K562 (cell line): ENCODE data around the gene HEPHL1. TPM values are rescaled to one million over a fixed set of nuclear protein-coding genes. Genes with fewer than 3 reads are reported as not detected.

Experiments used
- E2F3 ChIP-seq: fragments of 250-450 bp; sonication (Bioruptor Pico); IDR thresholded peaks from 2 replicates; pipeline ENCODE4 v1.4.0; 2020; ENCODE audit warnings: mild to moderate bottlenecking
- ETV1 ChIP-seq: fragments of 450-650 bp; conservative IDR thresholded peaks from 2 replicates; pipeline ENCODE4 v1.6.1; 2016; ENCODE audit warnings: missing genetic modification characterization, control low read depth, low read depth, missing compliant biosample characterization
- KLF13 ChIP-seq: fragments of 450-650 bp; IDR thresholded peaks from 2 replicates; pipeline ENCODE4 v1.6.1; 2016; ENCODE audit warnings: missing genetic modification characterization, low read depth, mild to moderate bottlenecking, missing compliant biosample characterization, moderate library complexity, borderline replicate concordance
- MECOM ChIP-seq: fragments of 250-450 bp; sonication (Bioruptor Pico); IDR thresholded peaks from 2 replicates; pipeline ENCODE4 v1.8.0; 2022; ENCODE audit warnings: inconsistent platforms
- MITF ChIP-seq: IDR thresholded peaks from 2 replicates; pipeline ENCODE4 v1.6.1; 2014; ENCODE audit warnings: antibody characterized with exemption
- PHB ChIP-seq: fragments of 250-450 bp; sonication (Bioruptor Pico); IDR thresholded peaks from 2 replicates; pipeline ENCODE4 v1.5.0; 2021
- PTBP1 ChIP-seq: fragments of 200-400 bp; formaldehyde crosslinking; IDR thresholded peaks from 2 replicates; pipeline ENCODE4 v1.6.1; 2017; ENCODE audit warnings: low read depth, low read length
- PTRF ChIP-seq: fragments of 450-650 bp; IDR thresholded peaks from 2 replicates; pipeline ENCODE4 v1.6.1; 2016; ENCODE audit warnings: mild to moderate bottlenecking, missing genetic modification characterization, missing compliant biosample characterization
- TOE1 ChIP-seq, 2 experiments: fragments of 450-650 bp in 1 of 2; sonication (generic) in 1 of 2; formaldehyde crosslinking in 1 of 2; IDR thresholded peaks; 2 replicates each; pipeline versions ENCODE4 v1.7.1 to v1.8.0; 2016 to 2022; ENCODE audit warnings: borderline replicate concordance in 2 of 2, mild to moderate bottlenecking in 2 of 2, antibody characterized with exemption in 1 of 2, inconsistent platforms in 1 of 2, low read depth in 1 of 2, missing genetic modification reagents in 1 of 2, moderate library complexity in 1 of 2
- polyA plus RNA-seq, 8 experiments: library from polyadenylated mRNA; depleted of rRNA in 4 of 8; stranded (reverse) in 5 of 8; unstranded in 3 of 8; fragments of >200 nt; fragmentation: Nextera tagmentation in 2 of 8; fragmentation: Illumina TruSeq in 1 of 8; extraction: Ambion mirVana in 2 of 8; extraction: Trizol in 1 of 8; gene quantifications; 2 replicates each; pipeline versions ENCODE4 v1.2.1 to v1.2.3, GENCODE V29; 2011 to 2014; ENCODE audit warnings: inconsistent platforms in 1 of 8, missing spikeins in 1 of 8
- total RNA-seq, 7 experiments: library from RNA; depleted of rRNA in 6 of 7; stranded (reverse); fragments of >200 nt in 6 of 7; fragmentation: Illumina TruSeq in 2 of 7; extraction: Trizol in 2 of 7; gene quantifications; 2 replicates each; pipeline versions ENCODE4 v1.2.1 to v1.2.3, GENCODE V29; 2011 to 2021; ENCODE audit warnings: low replicate concordance in 1 of 7
- TF ChIP-seq, protein P1 (sequence below): fragments of 250-450 bp; sonication (Bioruptor Pico); IDR thresholded peaks from 2 replicates; pipeline ENCODE4 v1.5.0; 2021
- TF ChIP-seq, protein P2 (sequence below): sonication (generic); formaldehyde crosslinking; IDR thresholded peaks from 2 replicates; pipeline ENCODE4 v1.8.0; 2022; ENCODE audit warnings: mild to moderate bottlenecking, missing genetic modification reagents
- TF ChIP-seq, protein P3 (sequence below): fragments of 150-350 bp; IDR thresholded peaks from 2 replicates; pipeline ENCODE4 v1.6.1; 2014; ENCODE audit warnings: low read depth, mild to moderate bottlenecking, low read length, borderline replicate concordance
- TF ChIP-seq, protein P4 (sequence below): fragments of 450-650 bp; conservative IDR thresholded peaks from 2 replicates; pipeline ENCODE4 v1.6.1; 2016; ENCODE audit warnings: missing genetic modification characterization, low read depth, mild to moderate bottlenecking, control low read depth, missing compliant biosample characterization
- TF ChIP-seq, protein P5 (sequence below), 2 experiments: fragments of 200-800 bp in 1 of 2; sonication (Bioruptor generic) in 1 of 2; sonication (generic) in 1 of 2; formaldehyde crosslinking in 1 of 2; IDR thresholded peaks in 1 of 2; conservative IDR thresholded peaks in 1 of 2; 2 replicates each; pipeline versions ENCODE4 v1.5.0 to v1.6.1; 2016 to 2020; ENCODE audit warnings: missing compliant biosample characterization in 1 of 2, missing genetic modification characterization in 1 of 2, missing genetic modification reagents in 1 of 2

Gene HEPHL1
- total and polyA plus RNA-seq, 9 of the 15 experiments (the other 6 are each of a cell fraction or from before 2014, with no cell fraction given) = 0.01 TPM; not detected in 8

DNA sequence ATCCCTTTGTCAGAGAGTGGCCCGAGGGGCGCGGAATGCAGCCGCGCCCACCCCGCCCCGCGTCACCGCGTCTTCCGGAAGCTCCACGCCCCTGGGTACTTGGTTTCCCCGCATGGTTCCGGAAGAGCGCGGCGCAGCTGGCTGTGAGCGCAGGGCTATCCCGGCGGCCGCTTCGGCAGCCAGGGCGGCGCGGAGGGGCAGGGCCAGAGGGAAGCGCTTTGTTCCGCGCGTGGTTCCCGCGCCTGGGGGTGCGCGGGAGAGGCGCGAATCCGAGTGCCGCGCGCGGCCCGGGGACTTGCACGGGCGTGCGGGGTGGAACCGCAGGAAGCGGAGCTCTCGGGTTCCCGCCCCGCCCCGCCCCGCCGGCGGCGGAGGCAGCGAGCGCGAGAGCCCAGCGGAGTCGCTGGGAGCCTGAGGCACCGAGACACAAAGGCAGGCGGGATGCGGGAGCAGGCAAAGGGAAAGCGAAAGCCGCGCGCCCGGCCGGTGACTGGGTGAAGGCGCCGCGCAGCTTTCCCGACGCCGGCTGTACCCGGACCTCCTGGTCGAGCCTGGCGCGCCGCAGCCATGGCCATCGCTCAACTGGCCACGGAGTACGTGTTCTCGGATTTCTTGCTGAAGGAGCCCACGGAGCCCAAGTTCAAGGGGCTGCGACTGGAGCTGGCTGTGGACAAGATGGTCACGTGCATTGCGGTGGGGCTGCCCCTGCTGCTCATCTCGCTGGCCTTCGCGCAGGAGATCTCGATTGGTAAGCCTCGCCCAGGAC, 107.8 kb downstream of the HEPHL1 start, which contains the start of gene PANX1 (continued):
- TF ChIP-seq, protein P1, sequence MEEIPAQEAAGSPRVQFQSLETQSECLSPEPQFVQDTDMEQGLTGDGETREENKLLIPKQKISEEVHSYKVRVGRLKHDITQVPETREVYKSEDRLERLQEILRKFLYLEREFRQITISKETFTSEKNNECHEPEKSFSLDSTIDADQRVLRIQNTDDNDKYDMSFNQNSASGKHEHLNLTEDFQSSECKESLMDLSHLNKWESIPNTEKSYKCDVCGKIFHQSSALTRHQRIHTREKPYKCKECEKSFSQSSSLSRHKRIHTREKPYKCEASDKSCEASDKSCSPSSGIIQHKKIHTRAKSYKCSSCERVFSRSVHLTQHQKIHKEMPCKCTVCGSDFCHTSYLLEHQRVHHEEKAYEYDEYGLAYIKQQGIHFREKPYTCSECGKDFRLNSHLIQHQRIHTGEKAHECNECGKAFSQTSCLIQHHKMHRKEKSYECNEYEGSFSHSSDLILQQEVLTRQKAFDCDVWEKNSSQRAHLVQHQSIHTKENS (CRISPR knock-in tag) = no peak
- TF ChIP-seq MITF (no peak), ETV1 (peak; percentile 70), PHB (CRISPR knock-in tag) (no peak), PTBP1 (peak; percentile 23; the same call in 1 of the 2 replicates), TOE1 (IDR thresholded peaks at IDR 0.05; ENCODE audit: borderline replicate concordance) (peak; percentile 84), TOE1 (CRISPR knock-in tag; IDR thresholded peaks at IDR 0.05; ENCODE audit: borderline replicate concordance, low read depth) (no peak), E2F3 (peak; percentile 78; the same call in 1 of the 2 replicates), PTRF (tag) (no peak), KLF13 (tag) (peak; percentile 87; the same call in 1 of the 2 replicates), MECOM (no peak)
- TF ChIP-seq, protein P2, sequence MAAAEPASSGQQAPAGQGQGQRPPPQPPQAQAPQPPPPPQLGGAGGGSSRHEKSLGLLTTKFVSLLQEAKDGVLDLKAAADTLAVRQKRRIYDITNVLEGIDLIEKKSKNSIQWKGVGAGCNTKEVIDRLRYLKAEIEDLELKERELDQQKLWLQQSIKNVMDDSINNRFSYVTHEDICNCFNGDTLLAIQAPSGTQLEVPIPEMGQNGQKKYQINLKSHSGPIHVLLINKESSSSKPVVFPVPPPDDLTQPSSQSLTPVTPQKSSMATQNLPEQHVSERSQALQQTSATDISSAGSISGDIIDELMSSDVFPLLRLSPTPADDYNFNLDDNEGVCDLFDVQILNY = no peak
- TF ChIP-seq, protein P3, sequence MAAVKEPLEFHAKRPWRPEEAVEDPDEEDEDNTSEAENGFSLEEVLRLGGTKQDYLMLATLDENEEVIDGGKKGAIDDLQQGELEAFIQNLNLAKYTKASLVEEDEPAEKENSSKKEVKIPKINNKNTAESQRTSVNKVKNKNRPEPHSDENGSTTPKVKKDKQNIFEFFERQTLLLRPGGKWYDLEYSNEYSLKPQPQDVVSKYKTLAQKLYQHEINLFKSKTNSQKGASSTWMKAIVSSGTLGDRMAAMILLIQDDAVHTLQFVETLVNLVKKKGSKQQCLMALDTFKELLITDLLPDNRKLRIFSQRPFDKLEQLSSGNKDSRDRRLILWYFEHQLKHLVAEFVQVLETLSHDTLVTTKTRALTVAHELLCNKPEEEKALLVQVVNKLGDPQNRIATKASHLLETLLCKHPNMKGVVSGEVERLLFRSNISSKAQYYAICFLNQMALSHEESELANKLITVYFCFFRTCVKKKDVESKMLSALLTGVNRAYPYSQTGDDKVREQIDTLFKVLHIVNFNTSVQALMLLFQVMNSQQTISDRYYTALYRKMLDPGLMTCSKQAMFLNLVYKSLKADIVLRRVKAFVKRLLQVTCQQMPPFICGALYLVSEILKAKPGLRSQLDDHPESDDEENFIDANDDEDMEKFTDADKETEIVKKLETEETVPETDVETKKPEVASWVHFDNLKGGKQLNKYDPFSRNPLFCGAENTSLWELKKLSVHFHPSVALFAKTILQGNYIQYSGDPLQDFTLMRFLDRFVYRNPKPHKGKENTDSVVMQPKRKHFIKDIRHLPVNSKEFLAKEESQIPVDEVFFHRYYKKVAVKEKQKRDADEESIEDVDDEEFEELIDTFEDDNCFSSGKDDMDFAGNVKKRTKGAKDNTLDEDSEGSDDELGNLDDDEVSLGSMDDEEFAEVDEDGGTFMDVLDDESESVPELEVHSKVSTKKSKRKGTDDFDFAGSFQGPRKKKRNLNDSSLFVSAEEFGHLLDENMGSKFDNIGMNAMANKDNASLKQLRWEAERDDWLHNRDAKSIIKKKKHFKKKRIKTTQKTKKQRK = no peak
- TF ChIP-seq, protein P4, sequence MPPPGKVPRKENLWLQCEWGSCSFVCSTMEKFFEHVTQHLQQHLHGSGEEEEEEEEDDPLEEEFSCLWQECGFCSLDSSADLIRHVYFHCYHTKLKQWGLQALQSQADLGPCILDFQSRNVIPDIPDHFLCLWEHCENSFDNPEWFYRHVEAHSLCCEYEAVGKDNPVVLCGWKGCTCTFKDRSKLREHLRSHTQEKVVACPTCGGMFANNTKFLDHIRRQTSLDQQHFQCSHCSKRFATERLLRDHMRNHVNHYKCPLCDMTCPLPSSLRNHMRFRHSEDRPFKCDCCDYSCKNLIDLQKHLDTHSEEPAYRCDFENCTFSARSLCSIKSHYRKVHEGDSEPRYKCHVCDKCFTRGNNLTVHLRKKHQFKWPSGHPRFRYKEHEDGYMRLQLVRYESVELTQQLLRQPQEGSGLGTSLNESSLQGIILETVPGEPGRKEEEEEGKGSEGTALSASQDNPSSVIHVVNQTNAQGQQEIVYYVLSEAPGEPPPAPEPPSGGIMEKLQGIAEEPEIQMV (tag) = no peak
- TF ChIP-seq, protein P5, sequence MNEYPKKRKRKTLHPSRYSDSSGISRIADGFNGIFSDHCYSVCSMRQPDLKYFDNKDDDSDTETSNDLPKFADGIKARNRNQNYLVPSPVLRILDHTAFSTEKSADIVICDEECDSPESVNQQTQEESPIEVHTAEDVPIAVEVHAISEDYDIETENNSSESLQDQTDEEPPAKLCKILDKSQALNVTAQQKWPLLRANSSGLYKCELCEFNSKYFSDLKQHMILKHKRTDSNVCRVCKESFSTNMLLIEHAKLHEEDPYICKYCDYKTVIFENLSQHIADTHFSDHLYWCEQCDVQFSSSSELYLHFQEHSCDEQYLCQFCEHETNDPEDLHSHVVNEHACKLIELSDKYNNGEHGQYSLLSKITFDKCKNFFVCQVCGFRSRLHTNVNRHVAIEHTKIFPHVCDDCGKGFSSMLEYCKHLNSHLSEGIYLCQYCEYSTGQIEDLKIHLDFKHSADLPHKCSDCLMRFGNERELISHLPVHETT (CRISPR knock-in tag; conservative IDR thresholded peaks at IDR 0.05 in 1 of 2, IDR thresholded peaks at IDR 0.05 in 1 of 2) = peak in 1 of 2 experiments; percentile 64; a peak in 1 of 4 replicates
